ENCODE data around the gene RANBP9.

The RANBP9 gene

DNA sequence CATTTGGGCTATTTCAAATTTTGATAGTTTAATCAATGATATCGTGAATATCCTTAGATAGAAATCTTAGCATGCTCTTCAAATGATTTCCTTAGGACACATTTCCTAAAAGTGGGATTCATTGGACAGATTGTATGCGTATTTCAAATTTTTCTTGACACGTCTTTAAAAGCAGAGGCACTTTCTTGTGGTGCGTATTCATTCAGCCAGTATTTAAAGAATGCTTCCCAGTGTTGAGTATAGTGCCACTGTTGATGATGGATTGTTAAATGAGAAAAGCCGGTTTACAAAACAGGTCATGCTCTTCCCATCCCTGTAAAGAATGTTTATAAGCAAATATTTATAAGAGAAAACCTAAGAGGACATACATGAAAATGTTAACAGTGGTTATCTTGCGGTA is 111.6 kb downstream of the RANBP9 start:
- DNase-seq (ENCODE audit: low read depth in 3 of 3), result no peak

DNA sequence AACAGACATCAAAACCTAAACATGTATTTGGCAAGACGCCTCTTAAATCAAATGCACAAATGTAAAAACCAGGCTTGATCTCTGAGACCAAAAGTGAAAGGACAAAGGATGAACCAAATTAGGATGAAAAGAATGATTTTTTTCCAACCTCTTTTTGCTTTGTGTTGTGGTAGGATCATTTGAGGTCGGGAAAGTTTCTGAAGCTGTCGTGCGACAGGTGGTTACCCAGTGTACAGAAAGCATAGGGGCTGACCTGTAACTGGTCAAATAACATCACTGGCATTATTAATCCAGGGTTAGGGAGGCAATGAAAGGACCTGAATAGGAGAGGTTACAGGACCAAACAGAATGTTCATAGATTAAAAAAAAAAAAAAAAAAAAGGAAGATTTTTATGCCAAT is 114.6 kb downstream of the RANBP9 start:
- no peak for DNase-seq (ENCODE audit: low read depth in 3 of 3)

DNA sequence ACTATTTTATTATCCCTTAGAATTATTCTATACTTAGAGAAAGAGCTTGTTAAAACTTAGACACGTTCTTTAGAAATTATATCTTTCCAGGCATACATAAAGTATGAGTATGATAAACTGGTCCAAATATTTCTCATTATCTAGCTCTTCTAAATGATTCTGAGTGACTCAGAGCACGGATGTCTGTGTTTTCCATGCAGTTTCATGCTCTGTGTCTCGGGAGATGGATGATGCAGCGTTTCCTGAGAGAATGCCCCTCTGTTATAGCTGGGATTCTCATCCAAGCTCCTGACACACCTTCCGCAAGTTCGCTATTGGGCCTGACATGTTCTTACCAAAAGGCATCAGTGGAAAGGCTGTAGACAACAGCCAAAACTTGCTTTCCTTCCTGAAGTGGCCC is 117.9 kb downstream of the RANBP9 start:
- no peak for DNase-seq (ENCODE audit: low read depth in 3 of 3)

DNA sequence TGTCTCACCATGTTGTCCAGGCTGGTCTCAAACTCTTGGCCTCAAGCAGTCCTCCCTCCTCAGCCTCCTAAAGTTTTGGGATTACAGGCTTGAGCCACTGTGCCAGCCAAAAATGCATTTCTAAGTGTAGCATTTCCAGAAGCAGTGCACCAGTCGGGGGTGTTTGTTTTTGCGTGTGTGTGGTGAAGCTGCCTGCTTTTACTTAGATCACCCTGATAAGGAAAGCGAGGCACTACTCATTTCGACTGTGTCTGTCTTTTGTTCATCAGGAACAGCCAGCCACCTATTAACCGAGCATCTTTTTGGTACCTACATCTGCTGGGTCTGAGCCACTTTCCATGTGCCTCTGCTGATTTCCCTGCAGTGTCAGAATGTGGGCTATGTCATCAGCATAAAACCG is 118.5 kb downstream of the RANBP9 start:
- DNase-seq (ENCODE audit: low read depth in 3 of 3), result no peak

DNA sequence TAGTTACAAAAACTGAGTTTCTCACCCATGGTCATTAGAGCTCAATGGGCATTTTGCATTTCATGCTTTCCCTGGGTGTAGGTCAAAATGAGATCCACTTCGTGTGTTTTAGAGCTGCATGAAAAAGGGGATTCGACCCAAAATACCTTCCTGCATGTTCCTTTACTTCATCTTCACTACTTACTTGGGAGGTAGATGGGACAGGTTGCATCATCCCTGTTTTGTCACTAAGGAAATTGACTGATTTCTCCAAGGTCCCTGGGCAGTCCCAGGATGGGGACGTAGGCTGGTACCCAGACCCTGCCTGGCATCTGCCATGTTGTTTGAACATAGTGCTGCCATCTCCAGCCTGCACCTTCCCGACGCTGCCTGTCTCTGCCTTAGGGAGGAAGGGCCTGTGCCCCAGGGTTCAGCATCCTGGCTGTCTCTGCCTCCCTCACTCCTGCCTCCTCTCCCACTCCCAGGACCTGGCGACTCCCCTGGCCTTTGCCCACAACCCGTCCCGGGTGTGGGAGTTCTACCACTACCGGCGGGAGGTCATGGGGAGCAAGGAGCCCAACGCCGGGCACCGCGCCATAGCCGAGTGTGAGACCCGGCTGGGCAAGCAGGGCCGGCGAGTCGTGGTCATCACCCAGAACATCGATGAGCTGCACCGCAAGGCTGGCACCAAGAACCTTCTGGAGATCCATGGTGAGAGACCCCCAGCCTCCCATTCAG is 120.3 kb downstream of the RANBP9 start:
- no peak for DNase-seq (ENCODE audit: low read depth in 3 of 3)

DNA sequence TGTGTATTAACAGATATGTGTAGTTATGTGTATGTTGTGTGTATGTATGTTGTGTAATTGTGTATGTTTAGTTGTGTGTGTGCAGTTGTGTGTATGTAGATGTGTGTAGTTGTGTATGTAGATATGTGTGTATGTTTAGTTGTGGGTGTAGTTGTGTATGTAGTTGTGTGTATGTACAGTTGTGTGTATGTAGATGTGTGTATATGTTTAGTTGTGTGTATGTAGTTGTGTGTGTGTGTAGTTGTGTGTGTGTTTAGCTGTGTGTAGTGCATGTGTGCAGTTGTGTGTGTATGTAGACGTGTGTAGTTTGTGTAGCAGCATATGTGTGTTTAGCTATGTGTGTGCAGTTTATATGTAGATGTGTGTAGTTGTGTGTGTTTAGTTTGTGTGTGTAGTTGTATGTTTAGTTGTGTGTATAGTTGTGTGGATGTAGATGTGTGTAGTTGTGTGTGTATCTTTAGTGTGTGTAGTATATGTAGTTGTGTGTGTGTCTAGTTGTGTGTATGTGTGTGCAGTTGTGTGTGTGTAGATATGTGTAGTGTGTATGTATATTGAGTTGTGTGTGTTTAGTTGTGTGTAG is 121.0 kb downstream of the RANBP9 start:
- DNase-seq (ENCODE audit: low read depth in 3 of 3), result no peak

DNA sequence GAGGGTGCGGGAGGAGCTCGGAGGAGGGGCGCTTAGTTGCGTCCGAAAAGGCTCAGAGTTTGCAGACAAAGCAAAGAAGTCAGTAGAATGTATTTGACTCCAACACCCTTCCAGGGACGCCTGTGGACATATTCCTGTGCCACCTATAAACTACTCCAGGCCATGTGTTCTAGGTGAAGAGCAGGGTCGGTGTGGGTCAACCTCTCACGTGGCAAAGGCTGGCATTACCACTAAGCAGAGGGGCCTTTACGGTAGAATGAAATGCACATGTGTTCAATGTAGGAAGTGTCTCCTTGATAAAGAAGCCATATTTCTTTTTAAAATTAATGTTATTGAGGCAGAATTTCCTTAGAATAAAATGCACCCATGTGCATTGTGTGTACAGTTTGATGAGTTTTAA is 121.8 kb downstream of the RANBP9 start:
- no peak for DNase-seq (ENCODE audit: low read depth in 3 of 3)

DNA sequence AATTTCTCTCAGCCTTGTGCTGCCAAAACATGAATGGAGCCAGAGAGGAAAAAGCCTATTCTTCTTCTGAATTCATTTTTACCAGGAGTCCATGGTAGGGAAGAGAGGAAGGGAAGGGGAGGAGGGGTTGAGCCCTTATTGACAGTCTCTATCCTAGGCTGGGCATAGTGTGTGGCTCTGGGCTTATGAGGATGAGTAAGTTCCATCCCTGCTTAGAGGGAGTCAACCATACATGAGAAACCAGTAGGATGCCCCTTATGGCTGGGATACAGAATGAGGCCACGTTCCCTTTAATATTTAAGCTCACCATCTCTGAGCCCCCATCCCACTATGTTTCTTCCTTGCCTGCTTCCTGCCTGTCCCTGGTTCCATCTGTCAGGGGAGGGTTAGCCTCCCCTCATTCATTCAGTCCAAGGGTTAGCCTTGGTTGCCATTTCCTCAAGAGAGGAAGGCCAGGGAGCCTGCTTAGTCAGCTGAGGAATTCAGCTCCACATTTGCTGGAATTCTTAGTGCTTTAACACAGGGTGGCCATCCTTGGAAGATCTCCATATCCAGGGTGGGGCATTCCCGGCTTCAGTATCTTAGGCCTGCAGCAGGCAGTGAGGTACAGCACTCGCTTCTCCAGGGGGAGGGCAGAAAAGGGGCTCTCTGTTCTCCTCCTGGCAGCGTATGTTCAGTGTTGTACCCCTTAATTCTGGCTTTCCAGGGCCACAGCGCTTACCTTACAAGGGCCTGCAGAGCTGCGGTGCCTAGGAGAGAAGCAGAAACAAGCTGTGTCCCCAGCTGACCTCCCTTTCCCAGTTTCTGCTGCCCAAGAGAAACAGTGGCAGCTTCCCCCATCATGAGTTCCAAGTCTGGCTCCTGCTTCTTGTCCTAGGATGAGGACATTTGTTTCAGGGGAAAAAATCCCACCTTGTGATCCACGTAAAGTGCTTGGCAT is 124.8 kb downstream of the RANBP9 start:
- no peak for DNase-seq (ENCODE audit: low read depth in 3 of 3)

DNA sequence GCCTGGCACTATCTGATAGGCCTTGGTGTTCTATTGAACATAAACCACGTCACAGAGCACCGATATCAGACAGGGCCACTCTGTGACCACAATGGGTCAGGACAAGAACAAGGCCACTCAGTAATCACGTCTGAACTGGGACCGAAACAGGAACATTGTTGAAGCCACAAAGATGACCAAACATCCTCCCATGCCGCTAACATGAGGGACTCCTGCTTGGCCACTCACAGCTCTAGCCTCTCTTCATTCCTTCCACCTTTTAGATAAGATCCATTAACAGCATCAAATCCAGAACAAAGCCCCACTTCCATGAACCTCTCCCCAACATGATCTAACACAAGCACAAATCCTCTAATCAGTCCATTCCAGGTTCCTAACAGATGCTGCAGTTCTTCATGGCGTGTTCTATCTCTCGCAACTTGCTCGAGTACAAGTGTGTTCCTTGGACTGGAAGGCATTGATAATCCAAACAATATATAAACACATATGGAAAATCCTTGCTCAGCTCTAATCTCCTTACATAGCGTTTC is 129.9 kb downstream of the RANBP9 start:
- DNase-seq (ENCODE audit: low read depth in 3 of 3), result no peak

DNA sequence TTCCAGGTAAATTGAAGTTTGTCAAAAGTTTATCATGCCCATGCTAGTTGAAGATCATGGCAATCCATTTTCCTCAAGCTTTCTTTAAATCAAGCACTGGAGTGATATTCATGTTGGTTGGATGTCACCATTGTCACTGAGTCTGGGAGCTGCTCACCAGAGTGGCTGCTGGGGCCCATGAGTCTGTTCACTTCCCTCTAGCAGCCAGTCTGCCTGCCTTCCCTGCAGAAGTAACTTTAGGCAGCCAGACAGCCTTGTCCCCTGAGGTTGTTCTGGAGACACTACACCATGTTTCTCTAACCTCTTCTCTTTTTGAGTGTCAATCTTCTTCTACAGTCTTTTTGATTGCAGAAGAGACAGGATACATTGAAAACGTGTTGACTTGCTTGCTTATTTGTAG is 131.7 kb downstream of the RANBP9 start:
- DNase-seq (ENCODE audit: low read depth in 3 of 3), result no peak

DNA sequence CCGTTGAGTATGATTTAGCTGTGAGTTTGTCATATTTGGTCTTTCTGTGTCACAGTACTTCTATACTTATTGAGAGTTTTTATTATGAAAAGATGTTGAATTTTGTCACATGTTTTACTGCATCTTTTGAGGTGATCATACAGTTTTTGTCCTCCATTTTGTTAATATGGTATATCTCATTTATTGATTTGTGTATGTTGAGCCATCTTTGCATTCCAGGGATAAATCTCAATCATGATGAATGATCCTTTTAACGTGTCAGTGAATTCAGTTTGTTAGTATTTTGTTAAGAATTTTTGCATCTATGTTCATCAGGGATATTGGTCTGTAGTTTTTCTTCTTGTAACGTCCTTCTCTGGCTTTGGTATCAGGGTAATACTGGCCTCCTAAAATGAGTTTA is 133.7 kb downstream of the RANBP9 start:
- DNase-seq (ENCODE audit: low read depth in 3 of 3), result no peak

DNA sequence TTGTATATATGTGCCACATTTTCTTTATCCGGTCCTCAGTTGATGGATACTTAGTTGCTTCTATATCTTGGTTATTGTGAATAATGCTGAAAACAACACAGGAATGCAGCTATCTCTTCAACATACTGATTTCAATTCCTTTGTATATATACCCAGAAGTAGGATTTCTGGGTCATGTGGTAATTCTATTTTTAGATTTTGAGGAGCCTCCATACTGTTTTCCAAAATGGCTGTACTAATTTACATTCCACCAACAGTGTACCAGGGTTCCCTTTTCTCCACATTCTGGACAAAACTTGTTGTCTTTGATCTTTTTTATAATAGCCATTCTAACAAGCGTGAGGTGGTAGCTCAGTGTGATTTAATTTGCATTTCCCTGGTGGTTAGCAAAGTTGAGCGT is 135.6 kb downstream of the RANBP9 start:
- no peak for DNase-seq (ENCODE audit: low read depth in 3 of 3)

DNA sequence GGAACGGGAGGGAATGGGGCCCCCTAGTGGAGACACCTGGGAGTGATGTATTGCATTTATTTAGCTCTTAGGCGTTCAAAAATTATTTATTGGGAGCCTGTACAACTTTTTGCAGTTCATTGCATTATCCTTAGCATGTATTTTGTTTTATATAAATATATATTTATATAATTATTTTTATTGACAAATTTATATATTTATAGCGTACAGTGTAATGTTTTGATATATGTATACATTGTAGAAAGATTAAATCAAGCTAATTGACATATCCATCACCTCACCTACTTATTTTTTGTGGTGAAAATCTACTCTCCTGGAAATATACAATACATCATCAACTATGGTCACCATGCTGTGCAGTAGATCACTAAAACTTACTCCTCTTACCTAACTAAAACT is 136.3 kb downstream of the RANBP9 start:
- DNase-seq (ENCODE audit: low read depth in 3 of 3), result no peak

DNA sequence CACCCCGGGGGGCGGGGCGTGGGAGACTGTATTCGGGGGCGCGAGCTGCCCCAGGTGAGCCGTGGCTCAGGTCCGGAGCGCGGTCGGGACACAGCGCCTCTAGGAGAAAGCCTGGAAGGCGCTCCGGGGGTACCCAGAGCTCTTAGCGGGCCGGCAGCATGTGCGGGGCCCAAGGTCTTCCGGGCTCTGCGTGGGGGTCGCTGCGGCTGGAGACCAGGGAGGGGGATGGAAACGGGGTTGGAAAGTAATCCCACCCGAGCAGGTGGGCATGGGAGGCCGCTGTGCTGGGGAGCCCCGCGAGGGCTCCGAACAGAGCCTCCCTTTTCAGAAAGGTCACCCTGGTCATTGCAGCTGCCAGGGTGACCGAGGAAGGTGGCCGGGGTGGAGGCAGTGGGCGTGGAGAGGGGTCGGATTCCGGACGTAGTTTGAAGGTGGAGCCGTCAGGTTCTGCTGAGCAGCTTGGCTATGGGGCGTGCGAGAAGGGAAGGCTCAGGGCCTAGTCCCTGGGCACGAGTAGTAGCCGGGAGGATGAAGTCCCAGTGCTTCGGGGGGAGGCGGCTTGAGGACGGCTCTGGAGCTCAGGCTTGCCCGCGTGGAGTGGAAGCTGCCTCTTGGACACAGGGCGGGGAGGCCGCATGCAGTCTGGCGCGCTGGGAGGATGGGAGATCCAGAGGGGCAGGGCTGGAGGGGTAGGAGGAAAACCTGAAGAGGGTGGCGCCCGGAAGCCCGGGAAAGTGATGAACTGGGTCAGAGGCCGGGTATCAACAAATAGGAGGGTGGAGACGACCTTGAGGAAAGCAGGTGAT is 136.9 kb downstream of the RANBP9 start, which contains the start of gene SIRT5:
Gene SIRT5, plus strand, starts transcription at position 31 of the 806 bp plus-strand sequence. CDS start 9,510 bp downstream, outside the sequence.
- peak; percentile 52 to 77 (median 59) for DNase-seq (ENCODE audit: low read depth in 3 of 3)

DNA sequence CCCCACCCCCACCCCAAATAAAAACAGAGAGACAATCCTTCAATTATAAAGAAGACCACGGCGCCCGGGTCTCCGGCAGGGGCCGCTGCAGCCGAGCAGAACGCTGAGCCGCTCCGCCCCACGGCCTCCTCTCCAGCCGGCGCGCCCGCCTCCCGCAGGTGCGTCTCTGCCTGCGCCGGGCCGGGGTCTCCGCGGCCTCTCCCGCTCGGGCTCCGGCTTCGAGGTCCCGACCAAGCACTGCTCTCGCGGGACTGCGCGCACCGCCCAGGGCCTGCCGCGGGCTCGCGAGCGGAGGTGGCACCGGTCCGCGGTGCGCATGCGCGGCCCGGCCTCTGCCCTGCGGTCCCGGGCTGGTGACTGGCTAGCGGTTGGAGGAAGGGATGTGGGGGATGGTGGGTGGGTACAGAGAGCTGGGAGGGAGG is 137.5 kb downstream of the RANBP9 start:
- DNase-seq (ENCODE audit: low read depth in 3 of 3), result peak; percentile 82 to 92 (median 85)

DNA sequence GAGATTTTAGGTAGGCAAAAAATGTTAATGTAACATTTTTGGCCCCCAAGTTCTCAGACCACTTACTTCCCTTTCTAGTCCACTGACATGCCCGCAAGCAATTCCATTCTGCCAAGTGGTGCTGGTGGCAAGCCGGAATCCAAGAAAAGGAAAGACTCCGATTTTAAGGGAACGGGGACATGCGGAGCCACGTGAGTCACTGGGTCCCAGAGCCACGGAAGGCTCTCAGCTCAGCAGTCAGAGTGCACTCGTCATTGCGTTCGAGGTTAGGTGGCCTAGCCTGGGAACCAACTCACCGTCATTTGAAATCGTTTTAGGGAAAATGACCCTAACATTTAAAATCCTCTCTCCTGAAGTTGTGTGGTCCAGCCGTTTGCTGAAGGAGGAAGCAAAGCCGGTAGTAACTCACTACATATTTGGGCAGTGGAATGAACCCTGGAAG is 137.9 kb downstream of the RANBP9 start:
- DNase-seq (ENCODE audit: low read depth in 3 of 3), result peak in 1 of 3 experiments; percentile 15

DNA sequence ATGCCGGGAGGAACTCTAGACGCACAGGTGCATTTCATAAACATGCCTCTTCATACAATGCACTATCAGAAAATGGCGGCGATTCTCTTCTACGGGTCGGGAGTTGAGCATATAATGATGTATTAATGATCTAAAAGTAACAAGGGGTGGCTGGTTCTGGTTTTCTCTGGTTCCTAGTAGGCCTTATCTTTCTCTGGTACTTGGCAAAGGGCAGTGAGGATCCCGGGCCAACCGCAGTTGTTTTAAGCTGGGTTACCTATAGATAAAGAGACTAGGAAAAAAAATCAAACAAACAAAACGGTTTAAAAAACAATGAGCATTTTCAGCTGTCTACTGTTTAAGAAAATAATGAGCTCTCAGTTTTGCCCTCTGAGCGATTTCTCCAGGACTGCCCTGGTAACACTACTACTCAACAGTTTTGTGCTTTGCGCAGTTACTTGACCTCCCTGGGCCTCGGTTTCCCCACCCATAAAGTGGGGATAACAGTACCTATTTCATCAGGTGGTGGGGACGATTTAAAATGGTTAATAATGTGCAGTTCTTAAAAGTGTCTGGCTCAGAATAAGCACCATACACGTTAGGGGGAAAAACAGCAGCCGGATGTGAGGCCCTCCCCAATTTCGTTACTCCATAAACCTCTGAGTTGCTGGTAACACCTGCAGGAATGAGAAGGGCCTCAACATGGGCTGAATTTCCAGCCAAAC is 138.5 kb downstream of the RANBP9 start:
- no peak for DNase-seq (ENCODE audit: low read depth in 3 of 3)

DNA sequence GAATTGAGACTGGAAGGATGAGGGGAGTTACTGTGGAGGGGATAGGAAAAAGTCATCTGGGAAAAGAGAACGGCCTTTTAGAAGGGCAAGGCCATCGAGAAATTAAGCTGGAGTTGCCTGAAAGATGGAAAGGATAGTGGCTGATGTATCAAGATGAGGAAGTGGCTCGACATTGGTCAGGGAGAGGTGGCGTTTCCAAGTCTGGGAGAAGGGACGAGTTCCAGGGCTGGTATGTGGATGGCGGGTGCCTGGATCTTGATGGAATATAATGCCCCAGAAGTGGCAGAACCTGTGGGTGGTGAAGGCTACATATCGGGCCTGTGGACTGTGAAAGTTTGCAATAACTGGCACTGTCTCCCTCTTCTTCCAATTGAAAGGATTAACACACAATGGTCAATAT is 139.4 kb downstream of the RANBP9 start:
- DNase-seq (ENCODE audit: low read depth in 3 of 3), result no peak

Measured in stimulated activated CD4-positive, alpha-beta T cell treated with anti-CD3 and anti-CD28 coated beads, TNF-alpha, amount 100 ng/mL, for 24 hours (primary cell).